Measurements from ENCODE around the gene PNPLA2. TPM values are rescaled to one million over a fixed set of nuclear protein-coding genes. Genes with fewer than 3 reads are reported as not detected.

PNPLA2 gene
- total and polyA plus RNA-seq, 10 of the 15 experiments (the other 5 are each of a cell fraction or from before 2014, with no cell fraction given) = 0.19 to 34.0 (median 8.1) TPM

- no peak for TF ChIP-seq USF2 (IDR thresholded peaks at IDR 0.05; ENCODE audit: borderline replicate concordance, low read depth, low read length)
- no peak for TF ChIP-seq ESRRA (IDR thresholded peaks at IDR 0.05; ENCODE audit: low read length)
- no peak for TF ChIP-seq NR2F1 (conservative IDR thresholded peaks at IDR 0.05)
Measured at GRCh38 chr11:826227-826621, 7.5 kb downstream of the PNPLA2 start (continued).

GRCh38 chr11:826836-827145 is 8.1 kb downstream of the PNPLA2 start:
- Histone ChIP-seq H3K9ac (ENCODE audit: control insufficient read depth, insufficient read depth, low read length) (peak overlapping the region; percentile 77), H3K4me1 (ENCODE audit: control insufficient read depth, insufficient read depth, low read length) (peaks cover 33% of the 10 kb centered on the region), H3K9me3 (replicated peaks; ENCODE audit: control insufficient read depth, insufficient read depth, low read length) (no peaks in the 10 kb centered on the region), H3K36me3 (ENCODE audit: control insufficient read depth in 2 of 2, insufficient read depth in 2 of 2, low read length in 1 of 2) (no peaks in the 10 kb centered on the region; a peak in 2 of 4 replicates), H3K4me2 (ENCODE audit: control insufficient read depth, insufficient read depth) (peak overlapping the region; percentile 100), H3K27ac (ENCODE audit: control insufficient read depth, insufficient read depth) (peak overlapping the region; percentile 75), H2AFZ (ENCODE audit: control insufficient read depth, low read depth, low read length) (peak overlapping the region; percentile 73), H3K27me3 (replicated peaks in 1 of 2; ENCODE audit: control insufficient read depth in 2 of 2, insufficient read depth in 2 of 2, low read length in 1 of 2) (no peaks in the 10 kb centered on the region; a peak in 3 of 4 replicates), H3K4me3 (peak overlapping the region; percentile 93), H3K79me2 (ENCODE audit: control insufficient read depth, insufficient read depth, low read length) (no peaks in the 10 kb centered on the region), H4K20me1 (ENCODE audit: control insufficient read depth, insufficient read depth) (no peaks in the 10 kb centered on the region)
- in situ Hi-C loops (cut with MboI) = no loop called here
- TF ChIP-seq SRF (IDR thresholded peaks at IDR 0.05; ENCODE audit: low read depth in 2 of 2, low read length in 2 of 2) = 0 out of 4 replicates have a peak, but pooled peaks of 1 of the 2 experiments have one; percentile 8
- no peak for TF ChIP-seq RBBP5 (conservative IDR thresholded peaks at IDR 0.05)
- BruUV-seq (replicated peaks) = no TSS peak
- peak; percentile 12 for ATAC-seq
- RAD21 ChIA-PET (ENCODE audit: unreplicated experiment) = no interaction called here
- CTCF ChIA-PET = no interaction called here
- intact Hi-C loops (cut with micrococcal nuclease; ENCODE audit: unreplicated experiment) = no loop called here
- POLR2A ChIA-PET = interaction anchor here (1.2 to 5.2 kb wide), 2 partner anchors 8 to 14 kb away, joined by 3 to 33 read pairs; partner anchors contain the start of gene PNPLA2
- SMC1A ChIA-PET (ENCODE audit: uncharacterized antibody, unreplicated experiment) = interaction anchor here (0.6 kb wide), 1 partner anchor 16 kb away, joined by 3 read pairs; no protein-coding TSS in a partner anchor
- no peak for FAIRE-seq
- no peak for DNase-seq (ENCODE audit: low read depth, low spot score)
- WGBS (ENCODE audit: insufficient coverage, insufficient replicate concordance, low lambda C conversion rate, missing lambda C conversion rate) = under 1% methylated on average over 19 of the region's 22 CpGs

All from GM12878 (cell line).